HepG2 (cell line): ENCODE measurements around the gene CTRL. TPM values are rescaled to one million over a fixed set of nuclear protein-coding genes. Genes with fewer than 3 reads are reported as not detected.

Source experiments
- ATAC-seq: fragments of 200-7000 bp; cut with Tn5 transposase; 3 replicates; pipeline ENCODE4 v1.9.1; 2020; ENCODE audit warnings: mild to moderate bottlenecking, moderate library complexity
- BruUV-seq: library from RNA; stranded (reverse); fragments of 400-500 nt; replicated peaks from 2 replicates; lab custom pipeline; 2021; lab: Mats Ljungman, UMichigan
- CTCF ChIA-PET: fragments of 300-600 bp; formaldehyde crosslinking; extraction: SDS; loops from one replicate; lab custom pipeline; 2021; ENCODE audit warnings: low total read pairs, inconsistent platforms, low intra/inter-chr PET ratio; lab: Yijun Ruan, JAX
- POLR2A ChIA-PET: fragments of 350-600 bp; sonication (Branson Sonifier 250); formaldehyde crosslinking; loops from one replicate; lab custom pipeline; 2020; ENCODE audit warnings: antibody characterized with exemption, inconsistent platforms; lab: Yijun Ruan, JAX
- DNase-seq: peaks from one replicate; pipeline ENCODE4 v3.0.0-alpha.2; 2015; ENCODE audit warnings: low spot score
- FAIRE-seq: peaks from 3 replicates; lab custom pipeline; 2011; peaks lifted over from hg19 to GRCh38; lab: Jason Lieb, UNC
- H2AFZ ChIP-seq: one replicate; pipeline ENCODE4 v1.6.1; 2011; ENCODE audit warnings: low read length, inconsistent platforms
- H3K27ac ChIP-seq: fragments of 300-600 bp; 3 replicates; pipeline ENCODE4 v1.8.0; 2011; ENCODE audit warnings: mixed run types, mild to moderate bottlenecking, mixed read lengths, low read length, inconsistent platforms; ENCODE audit not compliant: insufficient read depth; ENCODE audit errors: extremely low read length
- H3K27me3 ChIP-seq, 2 experiments: fragments of 200-600 bp in 1 of 2; 2 replicates in 1 of 2; 3 replicates in 1 of 2; pipeline versions ENCODE4 v1.6.0 to v1.8.0; 2011; ENCODE audit warnings: low read length in 2 of 2, mild to moderate bottlenecking in 2 of 2, moderate library complexity in 2 of 2, inconsistent platforms in 1 of 2; ENCODE audit not compliant: insufficient read depth in 2 of 2, control insufficient read depth in 1 of 2
- H3K36me3 ChIP-seq, 2 experiments: fragments of 200-600 bp in 1 of 2; replicated peaks in 1 of 2; 2 replicates in 1 of 2; 3 replicates in 1 of 2; pipeline versions ENCODE4 v1.5.1 to v1.8.0; 2011; ENCODE audit warnings: low read length in 2 of 2, inconsistent platforms in 1 of 2; ENCODE audit not compliant: insufficient read depth in 2 of 2, control insufficient read depth in 1 of 2
- H3K4me1 ChIP-seq: 2 replicates; pipeline ENCODE4 v1.5.1; 2012; ENCODE audit warnings: low read length, inconsistent platforms; ENCODE audit not compliant: insufficient read depth
- H3K4me2 ChIP-seq: 2 replicates; pipeline ENCODE4 v1.6.0; 2011; ENCODE audit warnings: low read depth, low read length, inconsistent platforms
- H3K4me3 ChIP-seq, 3 experiments: fragments of 200-600 bp in 1 of 3; sonication (generic), shearing (Covaris generic) in 1 of 3; replicated peaks in 1 of 3; 2 replicates each; pipeline ENCODE4 v1.5.1; 2011 to 2016; ENCODE audit warnings: low read length in 3 of 3, inconsistent platforms in 2 of 3, low read depth in 2 of 3, mild to moderate bottlenecking in 2 of 3, control low read depth in 1 of 3, mixed read lengths in 1 of 3; ENCODE audit not compliant: insufficient read depth in 1 of 3
- H3K79me2 ChIP-seq: one replicate; pipeline ENCODE4 v1.6.1; 2011; ENCODE audit warnings: low read length, inconsistent platforms; ENCODE audit not compliant: insufficient read depth
- H3K9ac ChIP-seq: 2 replicates; pipeline ENCODE4 v1.6.0; 2011; ENCODE audit warnings: mild to moderate bottlenecking, low read depth, low read length, inconsistent platforms; ENCODE audit not compliant: insufficient read depth
- H3K9me3 ChIP-seq: 2 replicates; pipeline ENCODE4 v1.5.1; 2012; ENCODE audit warnings: mild to moderate bottlenecking, low read length
- H4K20me1 ChIP-seq: 2 replicates; pipeline ENCODE4 v1.6.0; 2011; ENCODE audit warnings: inconsistent platforms, mild to moderate bottlenecking, low read length, moderate library complexity; ENCODE audit not compliant: insufficient read depth
- CCDC6 ChIP-seq: sonication (generic); formaldehyde crosslinking; IDR thresholded peaks from 2 replicates; pipeline ENCODE4 v1.8.1; 2022; ENCODE audit warnings: mild to moderate bottlenecking, missing genetic modification reagents, moderate library complexity
- FIP1L1 ChIP-seq: fragments of 200-400 bp; formaldehyde crosslinking; IDR thresholded peaks from 2 replicates; pipeline ENCODE4 v1.6.1; 2018; ENCODE audit warnings: low read depth, mild to moderate bottlenecking, low read length, moderate library complexity, borderline replicate concordance; ENCODE audit not compliant: insufficient read depth
- GMEB2 ChIP-seq: IDR thresholded peaks from 2 replicates; pipeline ENCODE4 v1.6.1; 2016; ENCODE audit warnings: missing biosample characterization, missing genetic modification reagents, low read depth
- NCOR1 ChIP-seq: fragments of 200-600 bp; sonication (generic); IDR thresholded peaks from 2 replicates; pipeline ENCODE4 v1.7.0; 2017; ENCODE audit warnings: antibody characterized with exemption, low read length, borderline replicate concordance
- RXRA ChIP-seq: sonication (generic); formaldehyde crosslinking; IDR thresholded peaks from 2 replicates; pipeline ENCODE4 v1.5.1; 2020; ENCODE audit warnings: missing genetic modification reagents
- SRF ChIP-seq: IDR thresholded peaks from 2 replicates; pipeline ENCODE4 v1.6.1; 2011; ENCODE audit warnings: mild to moderate bottlenecking, low read depth, low read length, moderate library complexity
- ZNF263 ChIP-seq: sonication (generic); formaldehyde crosslinking; IDR thresholded peaks from 2 replicates; pipeline ENCODE4 v1.4.0; 2020; ENCODE audit warnings: missing genetic modification reagents
- ZNF274 ChIP-seq: sonication (generic); formaldehyde crosslinking; IDR thresholded peaks from 2 replicates; pipeline ENCODE4 v1.5.1; 2020; ENCODE audit warnings: mild to moderate bottlenecking, missing genetic modification reagents
- ZNF609 ChIP-seq: sonication (generic); formaldehyde crosslinking; IDR thresholded peaks from 2 replicates; pipeline ENCODE4 v1.4.0; 2020; ENCODE audit warnings: mild to moderate bottlenecking, missing genetic modification reagents, borderline replicate concordance
- WGBS: methylation state at CpG from one replicate; pipeline ENCODE4 v1.1.6; 2017; ENCODE audit warnings: low lambda C conversion rate; 5-methylcytosine and 5-hydroxymethylcytosine counted together
- in situ Hi-C: cut with HindIII; loops from 2 replicates; pipeline ENCODE4 v1.10.0; 2017; ENCODE audit warnings: low pct_unique_long_range_greater_than_20kb; ENCODE audit not compliant: extremely low pct_ligation_motif_present
- intact Hi-C: fragments of 100-400 bp; cut with micrococcal nuclease; formaldehyde crosslinking; loops from one replicate; pipeline ENCODE4 v1.10.0; 2022; ENCODE audit not compliant: unreplicated experiment
- polyA plus RNA-seq, 8 experiments: library from polyadenylated mRNA; depleted of rRNA in 3 of 8; stranded (reverse) in 7 of 8; unstranded in 1 of 8; fragments of >200 nt; fragmentation: Illumina TruSeq in 4 of 8; extraction: Trizol in 4 of 8; gene quantifications; 2 replicates each; pipeline versions ENCODE4 v1.2.1 to v1.2.3, GENCODE V29; 2011 to 2016; ENCODE audit warnings: low read depth in 4 of 8, missing spikeins in 1 of 8, mixed read lengths in 1 of 8; ENCODE audit not compliant: insufficient read depth in 1 of 8
- total RNA-seq, 5 experiments: library from RNA; depleted of rRNA; stranded (reverse); fragments of >200 nt; fragmentation: Illumina TruSeq; extraction: Trizol; gene quantifications; 2 replicates each; pipeline ENCODE4 v1.2.3, GENCODE V29; 2016; ENCODE audit warnings: low read depth in 1 of 5
- TF ChIP-seq, protein P1 (sequence below): sonication (generic); formaldehyde crosslinking; IDR thresholded peaks from 2 replicates; pipeline ENCODE4 v1.4.0; 2020; ENCODE audit warnings: missing genetic modification reagents

Gene CTRL
- total and polyA plus RNA-seq, 2 of the 13 experiments (the other 11 are each of a cell fraction or from before 2014, with no cell fraction given), result 1.9 to 2.7 TPM

DNA sequence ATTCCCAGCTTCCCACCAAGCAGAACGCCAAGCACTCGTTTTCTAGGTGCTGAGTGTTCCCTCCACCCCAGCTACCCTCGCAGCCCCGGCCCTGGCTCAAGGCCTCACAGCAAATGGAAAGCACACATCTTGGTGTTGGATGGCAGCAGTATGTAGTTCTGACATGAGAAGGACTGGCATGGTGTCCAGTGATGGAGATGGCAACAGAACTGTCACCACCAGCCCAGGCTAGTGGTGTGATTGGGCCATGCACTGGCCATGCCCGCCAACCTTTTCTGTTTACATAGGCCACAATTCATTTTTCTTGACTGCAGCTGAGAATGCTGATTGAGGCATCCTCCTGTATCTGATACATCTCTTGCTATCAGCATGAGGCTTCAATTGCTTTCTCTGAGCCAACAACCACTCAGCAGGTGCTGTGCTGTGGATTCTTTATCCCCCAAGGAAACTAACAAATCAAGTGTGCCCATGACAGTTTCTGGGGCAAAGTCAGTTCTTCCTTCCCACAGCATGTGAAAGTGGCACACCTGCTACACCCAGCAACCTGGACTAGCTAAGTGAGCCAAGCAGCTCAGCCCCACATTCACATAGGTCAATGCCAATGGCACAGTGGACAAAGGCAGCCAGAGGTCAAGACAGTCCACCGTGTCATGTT lies 32.9 kb upstream of the CTRL start (continued):
- TF ChIP-seq FIP1L1, result no peak
- TF ChIP-seq, all 625 proteins: peak for 14

GRCh38 chr16:67963662-67964321 lies 32.1 kb upstream of the CTRL start:
- no peak overlapping the region for H3K4me2 ChIP-seq
- H4K20me1 ChIP-seq, result peaks cover 21% of the 10 kb centered on the region
- peaks cover 36 to 48% of the 10 kb centered on the region in 2 experiments for H3K36me3 ChIP-seq
- FAIRE-seq, result no peak
- POLR2A ChIA-PET, result interaction anchor here (0.5 to 12.9 kb wide), 5 partner anchors 18 to 484 kb away, joined by 4 to 226 read pairs (median 11); partner anchors contain the start of genes LCAT and PSMB10
- H3K4me3 ChIP-seq, result no peak overlapping the region
- WGBS, result 96% methylated on average over 32 of the region's 32 CpGs
- H3K27me3 ChIP-seq, result no peaks in the 10 kb centered on the region; a peak in 1 of 5 replicates
- in situ Hi-C loops (no loop called here), intact Hi-C loops (no loop called here)
- H3K9ac ChIP-seq, result no peak overlapping the region
- BruUV-seq, result no TSS peak
- H3K4me1 ChIP-seq, result peaks cover 45% of the 10 kb centered on the region
- H3K27ac ChIP-seq, result no peak overlapping the region
- peaks cover 70% of the 10 kb centered on the region for H3K79me2 ChIP-seq
- H2AFZ ChIP-seq, result no peak overlapping the region
- H3K9me3 ChIP-seq, result no peaks in the 10 kb centered on the region
- DNase-seq, result no peak
- ATAC-seq, result no peak
- CTCF ChIA-PET, result no interaction called here
- TF ChIP-seq ZNF609 (CRISPR knock-in tag), result no peak
- TF ChIP-seq SRF, result no peak
- peak; percentile 66; the same call in 1 of the 2 replicates for TF ChIP-seq ZNF274
- no peak for TF ChIP-seq GMEB2
- TF ChIP-seq CCDC6 (CRISPR knock-in tag), result no peak
- peak; percentile 14; the same call in 1 of the 2 replicates for TF ChIP-seq ZNF263 (CRISPR knock-in tag)
- no peak for TF ChIP-seq NCOR1
- TF ChIP-seq RXRA (CRISPR knock-in tag), result no peak
- TF ChIP-seq, protein P1, sequence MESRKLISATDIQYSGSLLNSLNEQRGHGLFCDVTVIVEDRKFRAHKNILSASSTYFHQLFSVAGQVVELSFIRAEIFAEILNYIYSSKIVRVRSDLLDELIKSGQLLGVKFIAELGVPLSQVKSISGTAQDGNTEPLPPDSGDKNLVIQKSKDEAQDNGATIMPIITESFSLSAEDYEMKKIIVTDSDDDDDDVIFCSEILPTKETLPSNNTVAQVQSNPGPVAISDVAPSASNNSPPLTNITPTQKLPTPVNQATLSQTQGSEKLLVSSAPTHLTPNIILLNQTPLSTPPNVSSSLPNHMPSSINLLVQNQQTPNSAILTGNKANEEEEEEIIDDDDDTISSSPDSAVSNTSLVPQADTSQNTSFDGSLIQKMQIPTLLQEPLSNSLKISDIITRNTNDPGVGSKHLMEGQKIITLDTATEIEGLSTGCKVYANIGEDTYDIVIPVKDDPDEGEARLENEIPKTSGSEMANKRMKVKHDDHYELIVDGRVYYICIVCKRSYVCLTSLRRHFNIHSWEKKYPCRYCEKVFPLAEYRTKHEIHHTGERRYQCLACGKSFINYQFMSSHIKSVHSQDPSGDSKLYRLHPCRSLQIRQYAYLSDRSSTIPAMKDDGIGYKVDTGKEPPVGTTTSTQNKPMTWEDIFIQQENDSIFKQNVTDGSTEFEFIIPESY (CRISPR knock-in tag), result no peak
